Thyroid gland (tissue), 4 donors: ENCODE data around the gene ARL17B.
"Not testable (repeated sequence)": the region's sequence is repeated elsewhere in the genome, so short reads cannot be mapped to it uniquely, and the experiment has no call there.

Experiments used
- CTCF ChIP-seq, 6 experiments: fragments of 200-600 bp in 3 of 6; fragments of 450-650 bp in 3 of 6; sonication (generic) in 3 of 6; IDR thresholded peaks; one replicate each; pipeline ENCODE4 v1.5.1; 2016 to 2019; ENCODE audit warnings: antibody characterized with exemption in 6 of 6, mild to moderate bottlenecking in 2 of 6, inconsistent platforms in 1 of 6, moderate library complexity in 1 of 6
- POLR2A ChIP-seq, 2 donors: fragments of 450-650 bp; IDR thresholded peaks; one replicate each; pipeline ENCODE4 v1.6.1; 2017; ENCODE audit warnings: antibody characterized with exemption in 2 of 2, mild to moderate bottlenecking in 2 of 2, moderate library complexity in 1 of 2

GRCh38 chr17:46244949-46245768 lies 116.4 kb downstream of the ARL17B start:
- not testable (repeated sequence) for TF ChIP-seq CTCF, POLR2A (IDR thresholded peaks at IDR 0.05)
